ENCODE results near the gene PFN4. TPM values are rescaled to one million over a fixed set of nuclear protein-coding genes. Genes with fewer than 3 reads are reported as not detected.

PFN4 gene, protein sequence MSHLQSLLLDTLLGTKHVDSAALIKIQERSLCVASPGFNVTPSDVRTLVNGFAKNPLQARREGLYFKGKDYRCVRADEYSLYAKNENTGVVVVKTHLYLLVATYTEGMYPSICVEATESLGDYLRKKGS
- 0.54 and 0.61 TPM in 2 replicates for polyA plus RNA-seq (2012; rRNA removed)
- polyA plus RNA-seq (2012; cell fraction: cytosol; rRNA removed), result 0.35 and 0.37 TPM in 2 replicates
- 1.5 and 1.6 TPM in 2 replicates for polyA plus RNA-seq (2012; cell fraction: nucleus; rRNA removed)

DNA sequence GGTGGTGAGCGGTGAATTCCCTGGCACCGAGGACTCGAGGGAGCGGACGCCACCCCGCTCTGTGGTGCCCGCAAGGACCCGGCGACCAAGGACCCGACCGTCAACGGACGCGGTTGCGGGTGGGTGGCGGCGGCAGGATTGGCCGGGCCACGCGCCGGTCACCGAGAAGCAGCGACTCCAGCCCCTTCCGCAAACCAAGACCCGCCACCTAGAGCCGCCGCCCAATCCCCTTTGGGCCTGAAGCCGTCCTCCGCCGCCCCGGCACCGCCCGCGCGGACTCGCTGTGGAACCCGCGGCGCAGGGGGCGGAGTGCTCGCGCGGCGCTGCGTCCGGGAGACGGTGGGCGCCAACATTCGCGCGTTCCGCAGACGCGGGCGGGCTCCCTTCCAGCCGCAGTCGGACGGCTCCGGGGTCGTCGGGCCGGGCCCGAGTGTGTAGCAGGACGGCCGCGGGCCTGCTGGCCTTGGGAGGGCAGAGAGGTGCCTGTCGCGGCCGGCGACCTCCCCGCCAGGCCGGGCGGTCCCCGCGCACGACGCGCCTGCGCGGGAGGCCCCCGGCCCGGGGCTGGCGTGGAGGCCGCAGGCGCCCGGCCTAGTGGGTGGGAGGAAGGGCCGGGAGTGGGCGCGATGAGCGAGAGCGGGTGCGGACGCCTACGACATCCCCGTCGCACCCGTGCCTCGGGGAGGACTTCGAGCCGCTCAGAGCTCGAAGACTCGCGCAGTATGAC is at the start of gene PFN4, which contains the start of gene FAM228B:
PFN4 (minus strand) TSS at position 140 of the 727 bp plus-strand sequence. CDS start 799 bp downstream, outside the sequence.
FAM228B (plus strand) TSS at position 275 of the 727 bp plus-strand sequence. CDS start 893 bp downstream, outside the sequence.
- POLR2A ChIA-PET, result interaction anchor here (0.9 to 4.5 kb wide), 4 partner anchors 13 to 197 kb away, joined by 3 to 28 read pairs (median 6); partner anchors contain the start of genes SF3B6 and TP53I3
- DNase-seq, result peak; percentile 96
- Histone ChIP-seq H3K79me2 (ENCODE audit: insufficient read depth) (peaks cover 12% of the 10 kb centered on the region; the same call in 1 of the 2 replicates), H3K27ac (ENCODE audit: low read depth in 2 of 2, low read length in 1 of 2) (peak within 1 kb of the TSS; percentile 82 to 91), H3K4me3 (ENCODE audit: low read depth in 2 of 2, low read length in 1 of 2) (peak within 1 kb of the TSS; percentile 61 to 74), H3F3A (replicated peaks; ENCODE audit: insufficient read depth) (peaks cover 35% of the 10 kb centered on the region), H3K9me3 (no peaks in the 10 kb centered on the region), H3K9me2 (no peaks in the 10 kb centered on the region), H3K27me3 (ENCODE audit: insufficient read depth) (no peaks in the 10 kb centered on the region), H3K9ac (peak within 1 kb of the TSS; percentile 86), H2AFZ (ENCODE audit: low read depth) (peak within 1 kb of the TSS; percentile 98), H3K4me2 (peak within 1 kb of the TSS; percentile 87), H4K20me1 (ENCODE audit: insufficient read depth) (no peaks in the 10 kb centered on the region), H3K4me1 (ENCODE audit: control insufficient read depth in 1 of 2, insufficient read depth in 2 of 2, low read depth in 1 of 2, low read length in 1 of 2) (peaks cover 5 to 17% of the 10 kb centered on the region in 2 experiments; a peak in 3 of 4 replicates), H3K36me3 (replicated peaks in 1 of 2; ENCODE audit: control insufficient read depth in 1 of 2, insufficient read depth in 2 of 2, low read length in 1 of 2) (no peaks in the 10 kb centered on the region)
- WGBS (ENCODE audit: low lambda C conversion rate), result 0% methylated on average over 19 of the region's 103 CpGs
- peak; percentile 48; the same call in 1 of the 2 replicates for TF ChIP-seq TAF1 (IDR thresholded peaks at IDR 0.05; ENCODE audit: borderline replicate concordance, low read depth, low read length)
- TF ChIP-seq, protein P1, sequence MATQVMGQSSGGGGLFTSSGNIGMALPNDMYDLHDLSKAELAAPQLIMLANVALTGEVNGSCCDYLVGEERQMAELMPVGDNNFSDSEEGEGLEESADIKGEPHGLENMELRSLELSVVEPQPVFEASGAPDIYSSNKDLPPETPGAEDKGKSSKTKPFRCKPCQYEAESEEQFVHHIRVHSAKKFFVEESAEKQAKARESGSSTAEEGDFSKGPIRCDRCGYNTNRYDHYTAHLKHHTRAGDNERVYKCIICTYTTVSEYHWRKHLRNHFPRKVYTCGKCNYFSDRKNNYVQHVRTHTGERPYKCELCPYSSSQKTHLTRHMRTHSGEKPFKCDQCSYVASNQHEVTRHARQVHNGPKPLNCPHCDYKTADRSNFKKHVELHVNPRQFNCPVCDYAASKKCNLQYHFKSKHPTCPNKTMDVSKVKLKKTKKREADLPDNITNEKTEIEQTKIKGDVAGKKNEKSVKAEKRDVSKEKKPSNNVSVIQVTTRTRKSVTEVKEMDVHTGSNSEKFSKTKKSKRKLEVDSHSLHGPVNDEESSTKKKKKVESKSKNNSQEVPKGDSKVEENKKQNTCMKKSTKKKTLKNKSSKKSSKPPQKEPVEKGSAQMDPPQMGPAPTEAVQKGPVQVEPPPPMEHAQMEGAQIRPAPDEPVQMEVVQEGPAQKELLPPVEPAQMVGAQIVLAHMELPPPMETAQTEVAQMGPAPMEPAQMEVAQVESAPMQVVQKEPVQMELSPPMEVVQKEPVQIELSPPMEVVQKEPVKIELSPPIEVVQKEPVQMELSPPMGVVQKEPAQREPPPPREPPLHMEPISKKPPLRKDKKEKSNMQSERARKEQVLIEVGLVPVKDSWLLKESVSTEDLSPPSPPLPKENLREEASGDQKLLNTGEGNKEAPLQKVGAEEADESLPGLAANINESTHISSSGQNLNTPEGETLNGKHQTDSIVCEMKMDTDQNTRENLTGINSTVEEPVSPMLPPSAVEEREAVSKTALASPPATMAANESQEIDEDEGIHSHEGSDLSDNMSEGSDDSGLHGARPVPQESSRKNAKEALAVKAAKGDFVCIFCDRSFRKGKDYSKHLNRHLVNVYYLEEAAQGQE (IDR thresholded peaks at IDR 0.05; ENCODE audit: low read depth, low read length), result peak; percentile 27; the same call in 1 of the 2 replicates
- TF ChIP-seq GABPA (IDR thresholded peaks at IDR 0.05; ENCODE audit: low read depth), result 0 out of 2 replicates have a peak, but pooled peaks have one; percentile 26
- 0 out of 2 replicates have a peak, but pooled peaks have one; percentile 18 for TF ChIP-seq GATA2 (CRISPR knock-in tag; IDR thresholded peaks at IDR 0.05)
- no peak; the same call in 1 of the 2 replicates for TF ChIP-seq MXI1 (IDR thresholded peaks at IDR 0.05; ENCODE audit: low read depth, low read length)
- TF ChIP-seq SIN3A (IDR thresholded peaks at IDR 0.05; ENCODE audit: borderline replicate concordance, low read depth, low read length), result no peak
- TF ChIP-seq, protein P2, sequence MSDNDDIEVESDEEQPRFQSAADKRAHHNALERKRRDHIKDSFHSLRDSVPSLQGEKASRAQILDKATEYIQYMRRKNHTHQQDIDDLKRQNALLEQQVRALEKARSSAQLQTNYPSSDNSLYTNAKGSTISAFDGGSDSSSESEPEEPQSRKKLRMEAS (IDR thresholded peaks at IDR 0.05; ENCODE audit: low read depth), result peak; percentile 54; the same call in 1 of the 2 replicates
- TF ChIP-seq, protein P3, sequence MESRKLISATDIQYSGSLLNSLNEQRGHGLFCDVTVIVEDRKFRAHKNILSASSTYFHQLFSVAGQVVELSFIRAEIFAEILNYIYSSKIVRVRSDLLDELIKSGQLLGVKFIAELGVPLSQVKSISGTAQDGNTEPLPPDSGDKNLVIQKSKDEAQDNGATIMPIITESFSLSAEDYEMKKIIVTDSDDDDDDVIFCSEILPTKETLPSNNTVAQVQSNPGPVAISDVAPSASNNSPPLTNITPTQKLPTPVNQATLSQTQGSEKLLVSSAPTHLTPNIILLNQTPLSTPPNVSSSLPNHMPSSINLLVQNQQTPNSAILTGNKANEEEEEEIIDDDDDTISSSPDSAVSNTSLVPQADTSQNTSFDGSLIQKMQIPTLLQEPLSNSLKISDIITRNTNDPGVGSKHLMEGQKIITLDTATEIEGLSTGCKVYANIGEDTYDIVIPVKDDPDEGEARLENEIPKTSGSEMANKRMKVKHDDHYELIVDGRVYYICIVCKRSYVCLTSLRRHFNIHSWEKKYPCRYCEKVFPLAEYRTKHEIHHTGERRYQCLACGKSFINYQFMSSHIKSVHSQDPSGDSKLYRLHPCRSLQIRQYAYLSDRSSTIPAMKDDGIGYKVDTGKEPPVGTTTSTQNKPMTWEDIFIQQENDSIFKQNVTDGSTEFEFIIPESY (IDR thresholded peaks at IDR 0.05; ENCODE audit: borderline replicate concordance, low read depth), result no peak
- TF ChIP-seq SMC3 (IDR thresholded peaks at IDR 0.05; ENCODE audit: low read depth, low read length), result no peak
- TF ChIP-seq POLR2AphosphoS5 (IDR thresholded peaks at IDR 0.05; ENCODE audit: low read depth, low read length), result peak; percentile 60
- TF ChIP-seq, protein P4, sequence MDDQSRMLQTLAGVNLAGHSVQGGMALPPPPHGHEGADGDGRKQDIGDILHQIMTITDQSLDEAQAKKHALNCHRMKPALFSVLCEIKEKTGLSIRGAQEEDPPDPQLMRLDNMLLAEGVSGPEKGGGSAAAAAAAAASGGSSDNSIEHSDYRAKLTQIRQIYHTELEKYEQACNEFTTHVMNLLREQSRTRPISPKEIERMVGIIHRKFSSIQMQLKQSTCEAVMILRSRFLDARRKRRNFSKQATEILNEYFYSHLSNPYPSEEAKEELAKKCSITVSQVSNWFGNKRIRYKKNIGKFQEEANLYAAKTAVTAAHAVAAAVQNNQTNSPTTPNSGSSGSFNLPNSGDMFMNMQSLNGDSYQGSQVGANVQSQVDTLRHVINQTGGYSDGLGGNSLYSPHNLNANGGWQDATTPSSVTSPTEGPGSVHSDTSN (IDR thresholded peaks at IDR 0.05), result peak; percentile 98
- peak; percentile 18 for TF ChIP-seq CHD2 (IDR thresholded peaks at IDR 0.05; ENCODE audit: low read length, partially characterized antibody)
- TF ChIP-seq, protein P5, sequence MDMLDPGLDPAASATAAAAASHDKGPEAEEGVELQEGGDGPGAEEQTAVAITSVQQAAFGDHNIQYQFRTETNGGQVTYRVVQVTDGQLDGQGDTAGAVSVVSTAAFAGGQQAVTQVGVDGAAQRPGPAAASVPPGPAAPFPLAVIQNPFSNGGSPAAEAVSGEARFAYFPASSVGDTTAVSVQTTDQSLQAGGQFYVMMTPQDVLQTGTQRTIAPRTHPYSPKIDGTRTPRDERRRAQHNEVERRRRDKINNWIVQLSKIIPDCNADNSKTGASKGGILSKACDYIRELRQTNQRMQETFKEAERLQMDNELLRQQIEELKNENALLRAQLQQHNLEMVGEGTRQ (IDR thresholded peaks at IDR 0.05; ENCODE audit: borderline replicate concordance, low read depth, low read length), result no peak
- TF ChIP-seq FOXJ3 (CRISPR knock-in tag; IDR thresholded peaks at IDR 0.05), result peak; percentile 59; the same call in 1 of the 2 replicates
- TF ChIP-seq, protein P6, sequence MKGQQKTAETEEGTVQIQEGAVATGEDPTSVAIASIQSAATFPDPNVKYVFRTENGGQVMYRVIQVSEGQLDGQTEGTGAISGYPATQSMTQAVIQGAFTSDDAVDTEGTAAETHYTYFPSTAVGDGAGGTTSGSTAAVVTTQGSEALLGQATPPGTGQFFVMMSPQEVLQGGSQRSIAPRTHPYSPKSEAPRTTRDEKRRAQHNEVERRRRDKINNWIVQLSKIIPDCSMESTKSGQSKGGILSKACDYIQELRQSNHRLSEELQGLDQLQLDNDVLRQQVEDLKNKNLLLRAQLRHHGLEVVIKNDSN (IDR thresholded peaks at IDR 0.05; ENCODE audit: borderline replicate concordance, low read depth), result no peak
- TF ChIP-seq NRF1 (IDR thresholded peaks at IDR 0.05; ENCODE audit: low read depth, low read length), result peak; percentile 78
- CTCF ChIA-PET, result interaction anchor here (0.9 to 3.5 kb wide), 6 partner anchors 10 to 89 kb away, joined by 3 to 31 read pairs (median 4); partner anchors contain the start of gene TP53I3

All from SK-N-SH (cell line).